Activated T-cell treated with anti-CD3 and anti-CD28 coated beads, Interleukin-2, amount 50 U/mL, for 48 hours (primary cell): ENCODE measurements around the gene CDS1.
"Not testable (repeated sequence)": the region's sequence is repeated elsewhere in the genome, so short reads cannot be mapped to it uniquely, and the experiment has no call there.

Experiments used
- DNase-seq, 2 experiments: peaks; one replicate each; pipeline ENCODE4 v3.0.0-alpha.2; 2020

Gene CDS1

GRCh38 chr4:84614891-84615290, 32.0 kb downstream of the CDS1 start:
- DNase-seq, result no peak

- DNase-seq, result no peak
These were observed 32.4 kb downstream of the CDS1 start for GRCh38 chr4:84615355-84615754.

- no peak for DNase-seq
These were observed 40.0 kb downstream of the CDS1 start for GRCh38 chr4:84622959-84623358.

GRCh38 chr4:84623661-84624060, 40.7 kb downstream of the CDS1 start:
- no peak for DNase-seq

DNA sequence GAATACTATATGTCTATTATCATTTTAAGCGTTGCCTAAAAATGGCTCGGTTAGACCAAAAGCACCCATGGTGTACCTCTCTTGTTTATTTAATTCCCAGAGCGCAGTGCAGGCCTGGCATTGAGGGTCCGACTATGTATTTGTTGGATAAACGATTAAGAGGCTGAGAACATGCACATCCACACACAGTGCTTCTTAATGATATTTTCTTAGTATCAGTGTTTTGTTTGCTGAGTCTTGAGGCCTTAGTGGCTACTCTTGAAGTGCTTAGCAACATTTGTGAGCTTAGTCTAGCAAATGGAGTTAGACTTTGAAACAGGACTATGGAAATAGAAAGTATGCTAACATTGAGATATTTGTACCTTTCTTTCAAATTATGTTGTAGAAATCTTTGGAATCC, 43.7 kb downstream of the CDS1 start:
- DNase-seq, result no peak

- DNase-seq, result no peak
These were observed 48.6 kb downstream of the CDS1 start for GRCh38 chr4:84631573-84631972.

DNA sequence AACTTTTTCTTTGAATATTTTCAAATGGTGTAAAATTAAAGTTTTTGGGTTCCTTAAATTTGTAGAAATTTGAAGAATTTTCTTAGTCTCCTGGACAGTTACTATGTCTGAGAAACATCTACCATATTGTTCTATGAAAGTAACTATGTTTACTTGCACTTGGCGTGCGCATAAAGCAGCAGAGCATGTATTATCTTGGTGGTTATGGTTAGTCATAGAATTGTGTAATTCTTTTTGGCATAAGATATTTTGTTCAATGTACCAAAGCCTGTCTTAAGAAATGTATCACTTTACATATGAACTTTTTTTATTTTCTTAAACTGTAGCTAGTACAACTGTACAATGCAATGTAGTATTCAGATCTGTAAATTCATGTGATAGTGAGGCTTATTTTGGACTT, 49.2 kb downstream of the CDS1 start:
- DNase-seq, result no peak

DNA sequence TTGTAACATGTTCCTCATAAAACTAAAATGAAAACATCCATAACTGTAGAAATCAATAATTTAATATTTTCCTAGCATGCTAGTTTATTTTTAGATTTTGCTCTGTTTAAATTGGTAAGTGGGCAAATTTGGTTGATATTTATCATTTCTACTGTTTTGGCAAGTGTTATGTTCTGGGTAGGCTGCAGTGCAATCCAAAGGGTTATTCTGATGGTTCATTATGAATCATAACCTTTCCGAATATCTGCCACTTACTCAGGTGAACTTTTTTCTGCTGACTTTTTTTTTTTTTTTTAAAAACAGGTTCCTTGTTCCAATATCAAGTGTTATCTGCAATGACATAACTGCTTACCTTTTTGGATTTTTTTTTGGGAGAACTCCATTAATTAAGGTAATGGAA, 52.0 kb downstream of the CDS1 start:
- no peak for DNase-seq

GRCh38 chr4:84638092-84638491, 55.2 kb downstream of the CDS1 start:
- DNase-seq, result no peak

GRCh38 chr4:84639145-84639544, 56.2 kb downstream of the CDS1 start:
- DNase-seq, result no peak

DNA sequence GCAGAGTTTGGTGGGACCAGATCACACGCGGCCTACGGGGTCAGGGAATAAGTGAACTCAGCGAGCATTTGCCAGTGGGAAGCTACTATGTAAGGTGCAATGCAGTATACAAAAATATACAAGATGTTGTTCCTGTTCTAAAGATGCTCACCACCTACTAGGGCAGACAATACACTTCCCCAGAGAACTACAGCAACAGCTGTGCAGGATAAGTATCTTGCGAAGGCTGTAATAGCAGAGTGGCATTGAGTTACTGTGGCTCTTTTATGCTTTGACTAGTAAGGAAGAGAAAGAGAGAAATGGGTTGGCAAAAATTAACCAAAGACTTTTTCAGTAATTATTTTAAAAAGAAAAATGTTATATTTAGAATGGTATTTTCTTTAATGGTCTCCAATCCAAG, 61.2 kb downstream of the CDS1 start:
- no peak for DNase-seq

DNA sequence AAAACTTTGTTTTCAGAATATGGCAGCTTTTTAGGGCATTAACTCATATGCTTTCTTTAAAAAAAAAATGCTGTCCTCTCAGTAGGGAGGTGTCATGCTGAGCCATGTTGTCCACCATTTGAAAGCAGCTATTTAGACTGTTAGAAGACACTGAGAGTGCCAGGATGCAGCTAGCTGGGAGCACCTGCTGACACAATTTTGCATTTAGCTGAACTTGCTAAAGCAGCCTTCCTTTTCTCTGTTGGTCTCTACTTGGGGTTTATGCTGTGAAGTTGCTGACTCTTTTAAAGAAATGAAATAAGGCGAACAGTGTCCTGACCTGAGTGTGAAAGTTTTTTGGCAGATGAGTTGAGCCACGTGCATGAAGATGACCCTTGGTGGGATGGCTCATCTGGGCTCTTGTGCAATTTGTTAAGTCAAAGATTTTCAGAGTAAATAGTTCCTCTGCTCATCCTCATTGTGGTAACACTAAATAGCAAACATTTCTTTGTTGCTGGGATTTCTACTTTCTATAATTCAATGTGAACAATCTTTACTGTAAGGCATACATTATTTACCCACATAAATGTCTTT, 64.5 kb downstream of the CDS1 start:
- no peak for DNase-seq

- DNase-seq, result no peak
These were observed 65.3 kb downstream of the CDS1 start for GRCh38 chr4:84648178-84648577.

DNA sequence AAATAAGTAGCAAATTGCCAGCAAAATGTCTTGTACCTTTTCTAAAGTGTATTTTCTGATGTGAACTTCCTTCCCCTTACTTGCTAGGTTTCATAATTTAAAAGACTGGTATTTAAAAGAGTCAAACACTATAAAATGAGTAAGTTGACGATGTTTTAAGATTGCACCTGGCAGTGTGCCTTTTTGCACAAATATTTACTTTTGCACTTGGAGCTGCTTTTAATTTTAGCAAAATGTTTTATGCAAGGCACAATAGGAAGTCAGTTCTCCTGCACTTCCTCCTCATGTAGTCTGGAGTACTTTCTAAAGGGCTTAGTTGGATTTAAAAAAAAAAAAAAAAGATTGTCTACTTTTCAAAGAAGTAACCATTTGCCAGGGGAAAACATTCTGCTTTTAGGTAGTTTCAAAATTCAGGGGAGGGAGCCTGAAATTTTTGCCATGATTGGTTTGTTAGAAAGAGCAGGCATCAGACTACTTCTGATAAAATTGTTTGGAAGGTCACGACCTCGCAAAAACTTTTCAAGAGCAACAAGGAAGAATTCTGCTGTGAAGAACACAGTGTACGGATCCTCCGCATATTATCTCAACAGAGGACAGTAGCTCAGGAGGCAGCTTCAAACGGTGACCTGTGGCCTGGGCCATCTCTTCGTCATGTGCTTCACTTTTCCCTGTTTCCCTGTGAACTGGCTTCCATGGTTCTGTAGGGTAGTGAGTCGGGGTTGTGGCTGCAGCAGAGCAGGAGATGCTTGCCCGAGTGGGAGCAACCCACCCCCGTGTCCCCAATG, 66.1 kb downstream of the CDS1 start:
- no peak for DNase-seq

DNA sequence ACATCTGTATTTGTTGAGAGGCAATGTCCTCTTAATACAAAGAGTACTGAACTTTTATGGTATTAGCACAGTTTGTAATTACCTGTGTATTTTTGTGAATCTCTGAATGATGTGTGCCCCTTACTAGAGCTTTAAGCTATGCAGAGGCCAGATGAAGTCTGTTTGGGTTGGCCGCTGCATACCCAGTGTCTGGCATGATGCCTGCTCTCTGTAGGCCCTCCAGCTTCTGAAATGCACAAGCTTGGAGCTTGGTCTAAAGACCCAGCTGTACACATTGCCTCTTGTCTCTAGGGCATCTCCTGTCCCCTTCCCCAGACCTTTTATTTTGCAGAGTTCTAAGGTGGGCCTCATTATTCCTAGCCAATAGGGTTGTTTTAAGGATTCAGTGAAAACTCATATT, 68.6 kb downstream of the CDS1 start:
- no peak for DNase-seq

- DNase-seq, result no peak
These were observed 69.6 kb downstream of the CDS1 start for GRCh38 chr4:84652478-84652877.

- DNase-seq, result no peak
These were observed 77.7 kb downstream of the CDS1 start for GRCh38 chr4:84660606-84661005.

DNA sequence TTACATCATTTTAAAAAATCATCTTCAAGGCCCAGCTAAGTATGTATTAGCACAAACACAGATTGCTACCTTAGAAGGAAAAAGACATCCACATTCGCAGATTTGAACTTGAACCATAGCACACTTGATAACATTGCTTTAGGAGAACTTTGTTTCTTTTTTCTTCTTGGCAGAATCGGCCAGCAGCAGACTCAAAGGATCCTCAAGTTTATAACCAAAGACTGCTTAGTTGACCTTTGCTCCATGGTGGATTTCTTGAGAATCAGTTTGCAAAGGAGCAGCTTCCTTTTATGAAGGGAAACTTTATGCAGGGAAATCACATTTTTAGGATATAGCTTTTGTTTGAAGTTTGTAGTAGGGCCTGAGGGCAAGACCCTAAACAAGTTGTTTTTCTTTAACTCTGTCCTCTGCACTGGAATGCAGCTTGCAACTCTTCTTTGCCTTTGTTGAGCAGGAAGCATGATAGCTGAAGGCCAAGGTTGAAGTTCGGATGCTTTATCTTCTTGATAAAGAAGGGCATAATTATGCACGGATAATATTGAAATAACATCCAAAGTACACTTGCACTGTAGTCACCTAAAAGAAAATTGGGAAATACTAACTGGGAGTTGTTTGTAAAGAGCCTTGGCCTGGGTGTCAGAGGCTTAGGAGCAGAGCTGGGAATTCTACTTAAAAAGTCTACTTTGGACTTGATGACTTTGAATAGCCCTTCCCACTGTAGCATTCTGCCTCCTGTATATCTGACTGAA, 78.4 kb downstream of the CDS1 start:
- DNase-seq, result no peak

- DNase-seq, result not testable (repeated sequence)
These were observed 81.8 kb downstream of the CDS1 start for GRCh38 chr4:84664767-84665166.

DNA sequence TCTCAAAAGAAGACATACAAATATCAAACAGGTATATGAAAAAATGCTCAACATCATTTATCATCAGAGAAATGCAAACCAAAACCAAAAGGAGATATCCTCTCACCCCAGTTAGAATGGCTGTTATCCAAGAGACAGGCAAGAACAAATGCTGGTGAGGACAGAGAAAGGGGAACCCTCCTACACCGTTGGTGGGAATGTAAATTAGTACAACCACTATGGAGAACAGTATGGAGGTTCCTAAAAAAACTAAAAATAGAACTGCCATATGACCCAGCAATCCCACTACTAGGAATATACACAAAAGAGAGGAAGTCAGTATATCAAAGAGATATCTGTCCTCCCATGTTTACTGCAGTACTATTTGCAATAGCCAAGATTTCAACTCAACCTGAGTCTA, 83.5 kb downstream of the CDS1 start:
- no peak for DNase-seq

- no peak for DNase-seq
These were observed 86.3 kb downstream of the CDS1 start for GRCh38 chr4:84669201-84669600.

DNA sequence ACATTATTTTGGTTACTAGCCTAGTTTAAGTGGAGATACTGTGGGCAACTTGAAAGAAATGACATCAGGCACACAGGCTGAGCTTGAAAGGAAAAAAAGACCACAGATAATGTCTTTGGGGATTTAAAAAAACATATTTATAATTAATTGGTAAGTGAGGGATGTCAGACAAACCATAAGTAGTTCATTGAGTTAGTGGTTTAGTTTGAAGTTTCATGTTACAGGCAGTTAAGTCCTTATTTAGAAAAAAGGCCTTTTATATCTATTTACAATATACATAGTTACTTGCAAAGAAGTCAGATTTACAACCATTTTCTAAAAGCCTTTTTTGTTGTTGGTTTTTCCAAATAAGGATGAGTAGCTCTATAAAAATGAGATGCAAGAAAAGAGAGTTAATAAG, 89.2 kb downstream of the CDS1 start:
- DNase-seq, result no peak

DNA sequence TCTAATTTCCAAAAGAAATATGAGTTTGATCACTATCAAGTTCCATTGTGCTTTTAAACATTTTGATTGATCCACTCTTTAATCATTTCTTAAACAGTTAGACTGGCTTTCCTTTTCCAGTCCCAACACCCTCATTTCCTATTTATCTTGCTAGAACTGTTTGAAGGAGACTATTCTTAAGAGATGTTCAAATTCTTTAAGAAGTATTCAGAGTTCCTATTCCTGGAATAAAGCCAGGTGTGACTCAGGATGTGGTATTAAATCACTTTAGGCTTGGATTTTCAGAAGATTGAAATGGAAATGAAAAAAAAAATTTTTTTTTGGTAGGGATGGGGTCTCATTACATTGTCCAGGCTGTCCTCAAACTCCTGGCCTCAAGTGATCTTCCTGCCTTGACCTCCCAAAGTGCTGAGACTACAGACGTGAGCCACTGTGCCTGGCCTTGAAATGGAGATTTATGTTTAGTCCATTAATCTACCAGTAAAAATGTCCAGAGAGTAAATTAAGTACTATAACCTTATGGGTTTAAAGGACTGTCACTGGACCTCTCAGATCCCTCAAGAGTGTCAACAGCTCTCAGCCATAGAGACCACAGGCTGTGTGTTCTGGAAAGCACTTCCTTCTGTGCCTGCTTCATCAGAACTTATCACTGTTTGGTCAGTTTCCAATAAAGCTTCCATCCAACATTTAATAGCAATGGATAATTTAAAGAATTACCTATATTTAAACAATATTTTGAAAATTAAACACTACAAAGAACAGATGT, 90.7 kb downstream of the CDS1 start:
- no peak for DNase-seq
